ENCODE measurements around the gene ITGB6.
"Not testable (repeated sequence)": the region's sequence is repeated elsewhere in the genome, so short reads cannot be mapped to it uniquely, and the experiment has no call there.

ITGB6 gene

GRCh38 chr2:160180172-160180571 is 19.9 kb downstream of the ITGB6 start:
- DNase-seq, result no peak

- DNase-seq, result no peak
These were observed 24.6 kb downstream of the ITGB6 start for GRCh38 chr2:160175169-160176134.

GRCh38 chr2:160174322-160174721 is 25.8 kb downstream of the ITGB6 start:
- no peak for DNase-seq

- DNase-seq, result no peak
These were observed 30.1 kb downstream of the ITGB6 start for GRCh38 chr2:160169988-160170387.

GRCh38 chr2:160169471-160169870 is 30.6 kb downstream of the ITGB6 start:
- DNase-seq, result no peak

- no peak for DNase-seq
These were observed 31.2 kb downstream of the ITGB6 start for GRCh38 chr2:160168878-160169277.

GRCh38 chr2:160167089-160167740 is 32.9 kb downstream of the ITGB6 start:
- no peak for DNase-seq

- DNase-seq, result no peak
These were observed 34.1 kb downstream of the ITGB6 start for GRCh38 chr2:160165996-160166395.

- DNase-seq, result no peak
These were observed 35.0 kb downstream of the ITGB6 start for GRCh38 chr2:160165081-160165480.

GRCh38 chr2:160157861-160158829 is 41.9 kb downstream of the ITGB6 start:
- DNase-seq, result no peak

GRCh38 chr2:160156665-160157064 is 43.4 kb downstream of the ITGB6 start:
- no peak for DNase-seq

- DNase-seq, result no peak
These were observed 44.0 kb downstream of the ITGB6 start for GRCh38 chr2:160156100-160156499.

- DNase-seq, result not testable (repeated sequence)
These were observed 51.7 kb downstream of the ITGB6 start for GRCh38 chr2:160148419-160148818.

GRCh38 chr2:160145471-160145870 is 54.6 kb downstream of the ITGB6 start:
- DNase-seq, result no peak

GRCh38 chr2:160144280-160144990 is 55.6 kb downstream of the ITGB6 start:
- no peak for DNase-seq

GRCh38 chr2:160142472-160142871 is 57.6 kb downstream of the ITGB6 start:
- DNase-seq, result no peak

- no peak for DNase-seq
These were observed 58.2 kb downstream of the ITGB6 start for GRCh38 chr2:160141912-160142311.

- DNase-seq, result no peak
These were observed 58.7 kb downstream of the ITGB6 start for GRCh38 chr2:160141419-160141818.

- no peak for DNase-seq
These were observed 59.6 kb downstream of the ITGB6 start for GRCh38 chr2:160140471-160140870.

GRCh38 chr2:160139991-160140390 is 60.1 kb downstream of the ITGB6 start:
- DNase-seq, result no peak

- no peak for DNase-seq
These were observed 60.7 kb downstream of the ITGB6 start for GRCh38 chr2:160139350-160139749.

GRCh38 chr2:160138406-160138805 is 61.7 kb downstream of the ITGB6 start:
- no peak for DNase-seq

Data from SHP77 treated with DMSO at 0.1 percent for 48 hours (cell line).